NCI-H187 (cell line): ENCODE data around the gene VAT1L.
"Not testable (repeated sequence)": the region's sequence is repeated elsewhere in the genome, so short reads cannot be mapped to it uniquely, and the experiment has no call there.

Experiments
- DNase-seq, 2 experiments: peaks; one replicate each; lab custom pipeline; 2025; lab: John Stamatoyannopoulos, UW

Gene VAT1L

DNA sequence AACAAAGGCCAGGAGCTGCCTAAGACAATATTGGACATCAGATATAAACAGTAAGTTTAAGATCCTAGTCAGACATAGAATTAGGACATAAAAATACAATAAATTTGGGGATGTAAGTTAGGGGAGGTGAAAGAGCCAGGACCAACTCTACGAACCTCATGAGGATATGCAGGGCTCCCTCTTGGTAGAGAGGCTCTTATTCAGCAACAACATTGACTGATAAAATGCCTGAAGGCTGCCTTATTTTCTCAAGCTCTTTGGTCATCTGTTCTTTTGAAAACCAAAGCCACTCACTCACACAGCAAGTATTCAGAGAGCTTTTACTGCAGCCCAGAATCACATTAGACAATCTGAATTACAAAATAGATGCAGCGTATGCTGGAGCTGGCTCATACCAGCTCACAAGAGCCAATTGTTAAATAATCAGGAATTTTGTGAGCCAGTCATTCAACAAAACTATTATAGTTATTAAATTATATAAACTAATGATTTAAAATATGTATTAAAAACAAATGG is 125.4 kb downstream of the VAT1L start:
- DNase-seq, result no peak

DNA sequence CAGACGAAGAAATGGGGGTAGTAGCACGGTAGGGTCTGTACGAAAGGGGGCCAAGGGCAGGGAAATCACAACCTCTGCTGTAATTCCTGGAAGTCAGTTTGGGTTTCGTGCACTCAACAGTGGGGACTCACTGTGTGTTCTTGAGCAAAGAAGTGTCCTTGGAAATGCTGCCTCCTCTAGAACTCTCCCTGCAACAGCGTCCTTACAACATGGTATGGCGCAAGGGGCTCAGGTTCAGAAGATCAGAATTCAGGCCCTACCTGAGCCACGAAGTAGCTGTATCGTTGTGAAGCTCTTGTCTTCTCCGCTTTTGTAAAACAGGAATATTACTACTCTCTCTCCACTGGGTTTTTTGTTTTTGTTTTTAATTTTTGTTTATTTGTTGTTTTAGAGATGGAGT is 127.7 kb downstream of the VAT1L start:
- no peak for DNase-seq

DNA sequence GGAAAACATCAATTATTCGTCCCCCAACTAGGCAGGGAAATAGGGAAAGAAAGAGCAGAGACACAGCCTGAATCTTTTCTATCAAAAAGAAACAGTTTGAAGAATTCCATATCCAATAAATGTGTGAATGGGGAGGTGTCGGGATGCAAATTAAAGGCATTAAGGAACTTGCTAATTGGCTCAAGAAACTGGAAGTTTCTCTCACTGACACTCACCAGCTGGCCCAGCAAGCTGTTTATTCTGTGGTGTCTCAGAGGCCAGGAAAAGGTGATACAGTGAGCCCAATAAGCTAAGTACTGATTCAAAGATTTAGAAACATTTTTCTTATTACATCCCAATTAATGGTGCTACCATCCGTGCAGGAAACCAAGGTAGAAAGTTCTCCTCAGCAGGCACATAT is 129.6 kb downstream of the VAT1L start:
- DNase-seq, result no peak

DNA sequence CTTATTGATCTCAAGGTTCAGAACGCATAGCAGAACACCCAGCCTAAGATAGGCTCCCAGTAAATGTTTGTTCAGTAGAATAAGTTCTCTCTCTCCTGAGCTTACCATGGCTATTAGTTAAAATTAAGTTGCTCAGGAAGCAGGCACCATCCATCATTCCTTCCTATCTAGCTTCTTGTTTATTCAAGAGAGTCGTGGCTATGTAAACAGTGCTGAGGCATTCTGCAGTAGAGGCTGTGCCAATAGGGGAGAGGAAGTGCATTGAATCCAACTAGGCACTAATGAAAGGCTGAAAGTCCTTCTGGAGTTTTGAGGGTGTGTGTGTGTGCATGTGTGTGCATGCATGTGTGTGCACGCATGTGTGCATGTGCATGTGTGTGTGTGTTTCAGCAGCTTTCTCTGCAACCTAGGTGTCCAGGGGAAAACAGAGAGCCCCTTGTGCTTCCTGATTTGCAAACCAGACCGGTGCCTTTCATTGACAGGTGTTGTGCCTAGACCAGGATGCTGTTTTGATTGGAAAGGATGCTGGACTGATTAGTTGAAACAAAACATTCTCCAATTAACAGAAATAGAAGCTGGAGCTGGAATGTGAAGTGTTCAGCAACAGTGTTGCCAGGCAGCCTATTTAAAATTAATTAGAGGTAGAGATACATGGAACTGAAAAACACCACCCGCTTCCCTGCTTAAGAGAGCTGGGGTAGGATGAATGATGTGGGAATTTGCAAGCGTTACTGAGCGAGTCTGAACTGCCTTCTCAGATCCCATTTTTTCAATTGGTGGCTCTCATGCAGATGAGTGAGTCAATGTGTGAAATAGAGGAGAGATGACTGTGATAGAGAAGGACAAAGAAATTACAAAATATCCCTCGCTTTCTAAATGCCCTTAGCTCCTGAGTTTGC is 130.7 kb downstream of the VAT1L start:
- no peak for DNase-seq

GRCh38 chr16:77919761-77920415 is 131.5 kb downstream of the VAT1L start:
- no peak for DNase-seq

- DNase-seq, result no peak
Observed at GRCh38 chr16:77920984-77921383, 132.6 kb downstream of the VAT1L start.

DNA sequence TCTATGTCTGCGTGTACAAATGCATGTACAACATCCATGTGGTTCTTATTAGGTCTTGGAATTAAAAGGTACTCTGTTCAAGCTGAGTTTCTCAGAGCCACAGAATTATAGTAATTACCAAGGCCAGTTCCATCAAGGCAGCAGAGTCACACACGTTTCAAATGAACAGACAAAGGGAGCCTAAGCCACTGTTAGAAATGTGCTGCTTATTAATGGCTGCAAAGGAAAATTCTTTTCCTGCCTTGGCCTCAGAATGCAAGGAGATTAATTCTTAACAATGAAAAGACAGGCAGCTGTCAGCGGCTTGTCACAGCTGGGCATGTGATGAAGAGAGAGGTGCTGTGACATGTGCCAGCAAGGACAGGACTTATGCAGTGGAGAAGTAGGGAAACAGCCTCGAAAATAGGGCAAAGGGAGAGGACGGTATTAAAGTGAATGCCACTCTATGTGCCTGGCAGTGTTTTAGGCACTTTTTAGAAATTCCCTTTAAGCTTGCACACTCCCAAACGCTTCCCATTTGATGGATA is 133.9 kb downstream of the VAT1L start:
- no peak for DNase-seq

GRCh38 chr16:77925531-77925930 is 137.2 kb downstream of the VAT1L start:
- no peak for DNase-seq

GRCh38 chr16:77928096-77928495 is 139.7 kb downstream of the VAT1L start:
- DNase-seq, result peak in 1 of 2 experiments; percentile 5

DNA sequence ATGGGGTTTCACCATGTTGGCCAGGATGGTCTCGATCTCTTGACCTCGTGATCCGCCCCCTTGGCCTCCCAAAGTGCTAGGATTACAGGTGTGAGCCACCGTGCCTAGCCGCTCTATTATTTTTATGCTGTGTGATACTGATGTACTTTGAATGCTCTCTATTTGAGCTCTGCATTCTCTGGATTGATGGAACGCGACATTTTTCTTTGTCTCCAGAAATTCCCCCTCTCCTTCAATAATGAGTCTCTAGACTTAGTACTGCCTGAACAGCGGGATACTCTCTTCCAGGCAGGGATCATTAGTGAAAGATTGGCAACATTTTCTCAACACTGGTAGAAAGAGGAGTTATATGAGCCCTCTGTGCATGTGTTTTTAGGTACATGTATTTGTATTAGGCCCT is 140.6 kb downstream of the VAT1L start:
- DNase-seq, result no peak

DNA sequence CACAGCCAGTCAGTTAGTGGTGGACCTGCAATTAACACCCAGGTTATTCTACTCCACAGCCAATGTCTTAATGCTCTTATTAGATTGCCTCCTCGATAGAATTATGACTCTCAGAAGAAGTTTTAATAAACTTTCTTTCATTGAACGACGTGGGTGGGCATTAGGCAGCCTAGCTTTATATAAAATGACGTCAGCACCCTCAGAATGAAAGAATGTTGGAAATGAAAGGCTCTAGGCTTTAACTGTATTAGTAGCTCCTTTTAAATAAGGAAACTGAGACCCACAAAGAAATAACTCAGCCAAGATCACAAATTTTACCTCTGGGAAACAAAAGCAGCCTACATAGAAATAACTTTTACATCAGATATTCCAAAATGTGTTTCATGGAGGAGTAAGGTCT is 142.7 kb downstream of the VAT1L start:
- DNase-seq, result no peak

- no peak for DNase-seq
Observed at GRCh38 chr16:77937473-77938149, 149.2 kb downstream of the VAT1L start.

- no peak for DNase-seq
Observed at GRCh38 chr16:77938913-77939312, 150.5 kb downstream of the VAT1L start.

- DNase-seq, result no peak
Observed at GRCh38 chr16:77939968-77940367, 151.6 kb downstream of the VAT1L start.

GRCh38 chr16:77943801-77944200 is 155.4 kb downstream of the VAT1L start:
- DNase-seq, result peak; percentile 33 to 56

GRCh38 chr16:77944631-77945030 is 156.3 kb downstream of the VAT1L start:
- DNase-seq, result no peak

DNA sequence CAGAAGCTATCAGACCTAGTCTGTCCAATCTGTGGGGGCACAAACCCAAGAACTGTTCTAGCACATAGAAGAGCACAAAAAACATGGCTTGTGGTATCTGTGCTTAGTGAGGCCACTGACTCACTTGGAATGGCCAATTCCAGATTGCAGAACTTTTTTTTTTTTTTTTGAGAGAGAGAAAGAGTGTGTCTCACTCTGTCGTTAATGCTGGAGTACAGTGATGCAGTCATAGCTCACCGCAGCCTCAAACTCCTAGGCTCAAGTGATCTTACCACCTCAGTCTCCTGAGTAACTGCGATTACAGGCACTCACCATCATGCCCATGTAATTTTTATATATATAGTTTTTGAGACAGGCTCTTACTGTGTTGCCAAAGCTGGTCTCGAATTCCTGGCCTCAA is 156.8 kb downstream of the VAT1L start:
- DNase-seq, result no peak

DNA sequence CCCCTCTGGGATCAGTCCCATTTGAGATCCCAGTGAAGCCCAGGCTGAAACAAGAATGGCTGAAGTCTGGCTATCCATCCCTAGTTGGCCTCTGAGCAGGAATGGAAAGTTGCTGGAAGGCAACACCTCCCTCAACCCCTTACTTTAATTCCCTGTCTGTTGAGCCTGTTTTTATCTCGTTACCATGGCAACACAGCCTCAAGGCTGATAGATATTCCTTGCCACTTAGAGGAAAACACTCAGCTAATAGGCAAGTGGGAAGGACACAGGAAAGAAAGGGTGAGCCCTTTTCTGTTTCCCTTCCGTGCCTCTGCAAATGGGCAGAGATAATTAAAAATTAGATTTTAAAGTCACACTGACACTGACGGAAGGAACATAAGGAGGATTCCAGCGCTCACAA is 158.5 kb downstream of the VAT1L start:
- DNase-seq, result no peak

DNA sequence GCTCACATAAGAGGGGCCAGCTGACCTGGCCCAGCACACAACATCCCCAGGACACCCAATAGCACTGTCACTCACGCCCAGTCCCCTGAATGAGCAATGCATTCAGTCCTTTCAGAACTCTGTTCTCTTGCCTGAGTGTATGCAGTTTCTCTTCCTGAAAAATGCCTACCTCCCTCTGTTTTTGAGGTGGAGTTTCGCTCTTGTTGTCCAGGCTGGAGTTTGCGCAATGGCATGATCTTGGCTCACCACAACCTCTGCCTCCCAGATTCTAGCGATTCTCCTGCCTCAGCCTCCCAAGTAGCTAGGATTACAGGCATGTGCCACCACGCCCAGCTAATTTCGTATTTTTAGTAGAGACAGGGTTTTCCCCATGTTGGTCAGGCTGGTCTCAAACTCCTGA is 159.2 kb downstream of the VAT1L start:
- DNase-seq, result not testable (repeated sequence)

DNA sequence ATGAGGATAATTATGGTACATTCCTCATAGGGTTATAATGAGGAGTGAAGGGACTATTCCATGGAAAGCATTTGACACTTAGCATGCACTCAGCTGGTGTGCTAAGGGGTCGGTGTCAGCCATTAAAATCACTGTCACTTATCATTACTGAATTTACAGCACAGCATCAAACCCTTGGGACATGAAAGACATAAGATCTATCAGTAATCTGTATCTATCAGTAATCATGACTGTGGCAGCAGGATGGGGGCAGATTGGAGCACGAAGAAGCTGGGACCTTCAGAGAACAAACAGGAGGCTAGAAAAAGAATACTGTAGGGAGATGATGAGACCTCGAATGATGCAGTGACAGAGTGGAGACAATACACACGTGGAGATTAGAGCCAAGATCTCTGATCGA is 160.5 kb downstream of the VAT1L start:
- no peak for DNase-seq

DNA sequence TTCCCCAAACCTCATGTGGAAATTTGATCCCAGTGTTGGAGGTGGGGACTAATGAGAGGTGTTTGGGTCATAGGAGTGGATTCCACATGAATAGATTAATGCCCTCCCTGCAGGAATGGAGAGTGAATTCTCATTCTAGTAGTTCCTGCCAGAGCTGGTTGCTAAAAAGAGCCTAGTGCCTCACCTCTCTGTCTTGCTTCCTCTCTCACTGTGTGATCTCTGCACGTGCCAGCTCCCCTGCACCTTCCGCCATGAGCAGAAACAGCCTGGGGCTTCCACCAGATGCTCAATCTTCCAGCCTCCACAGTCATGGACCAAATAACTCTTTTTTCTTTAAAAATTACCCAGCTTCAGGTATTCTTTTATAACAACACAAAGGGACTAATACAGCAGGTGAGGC is 161.1 kb downstream of the VAT1L start:
- DNase-seq, result no peak

DNA sequence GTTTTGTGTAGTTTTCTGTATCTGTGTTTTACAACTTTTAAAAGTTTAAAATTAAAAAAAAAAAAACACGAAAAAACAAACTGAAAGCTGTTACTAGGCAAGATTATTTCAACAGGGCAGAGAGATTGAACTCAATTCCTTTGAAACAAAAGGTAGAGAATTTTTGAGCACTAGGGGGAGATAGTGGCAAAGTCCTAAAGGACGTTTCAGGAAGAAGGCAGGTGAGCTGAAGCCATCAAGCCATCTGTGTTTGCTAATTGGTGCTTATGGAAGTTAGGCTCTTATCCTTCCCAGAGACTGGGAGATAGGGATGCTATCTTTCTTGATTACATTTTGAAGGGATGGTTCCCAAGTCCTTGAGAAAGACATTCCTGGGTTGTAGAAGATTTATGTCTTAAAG is 163.4 kb downstream of the VAT1L start:
- DNase-seq, result peak; percentile 8 to 12
